IPS DF 6.9 (cell line): Measurements from ENCODE around the gene TERB1.

Experiments
- DNase-seq: peaks from one replicate; pipeline ENCODE4 v3.0.0-alpha.2; 2013; ENCODE audit warnings: low read depth, low spot score
- H3K27ac ChIP-seq: one replicate; pipeline ENCODE4 v1.5.1; 2013; ENCODE audit warnings: low read length, control low read depth
- H3K27me3 ChIP-seq: 2 replicates; pipeline ENCODE4 v1.6.1; 2013; ENCODE audit warnings: mild to moderate bottlenecking, low read length; ENCODE audit not compliant: control insufficient read depth, insufficient read depth
- H3K36me3 ChIP-seq: 2 replicates; pipeline ENCODE4 v1.6.1; 2013; ENCODE audit warnings: low read length; ENCODE audit not compliant: control insufficient read depth, insufficient read depth
- H3K4me1 ChIP-seq: 2 replicates; pipeline ENCODE4 v1.6.1; 2013; ENCODE audit warnings: low read length; ENCODE audit not compliant: control insufficient read depth, insufficient read depth
- H3K4me3 ChIP-seq: 2 replicates; pipeline ENCODE4 v1.5.1; 2013; ENCODE audit warnings: mild to moderate bottlenecking, low read length
- H3K9me3 ChIP-seq: 2 replicates; pipeline ENCODE4 v1.6.1; 2013; ENCODE audit warnings: low read length, inconsistent platforms; ENCODE audit not compliant: control insufficient read depth, insufficient read depth
- WGBS: extraction: QIAGEN DNeasy Blood & Tissue Kit; methylation state at CpG from one replicate; pipeline ENCODE4 v1.1.7; 2013; ENCODE audit warnings: mixed read lengths, missing lambda C conversion rate; ENCODE audit not compliant: insufficient read length, insufficient coverage; 5-methylcytosine and 5-hydroxymethylcytosine counted together

Gene TERB1

DNA sequence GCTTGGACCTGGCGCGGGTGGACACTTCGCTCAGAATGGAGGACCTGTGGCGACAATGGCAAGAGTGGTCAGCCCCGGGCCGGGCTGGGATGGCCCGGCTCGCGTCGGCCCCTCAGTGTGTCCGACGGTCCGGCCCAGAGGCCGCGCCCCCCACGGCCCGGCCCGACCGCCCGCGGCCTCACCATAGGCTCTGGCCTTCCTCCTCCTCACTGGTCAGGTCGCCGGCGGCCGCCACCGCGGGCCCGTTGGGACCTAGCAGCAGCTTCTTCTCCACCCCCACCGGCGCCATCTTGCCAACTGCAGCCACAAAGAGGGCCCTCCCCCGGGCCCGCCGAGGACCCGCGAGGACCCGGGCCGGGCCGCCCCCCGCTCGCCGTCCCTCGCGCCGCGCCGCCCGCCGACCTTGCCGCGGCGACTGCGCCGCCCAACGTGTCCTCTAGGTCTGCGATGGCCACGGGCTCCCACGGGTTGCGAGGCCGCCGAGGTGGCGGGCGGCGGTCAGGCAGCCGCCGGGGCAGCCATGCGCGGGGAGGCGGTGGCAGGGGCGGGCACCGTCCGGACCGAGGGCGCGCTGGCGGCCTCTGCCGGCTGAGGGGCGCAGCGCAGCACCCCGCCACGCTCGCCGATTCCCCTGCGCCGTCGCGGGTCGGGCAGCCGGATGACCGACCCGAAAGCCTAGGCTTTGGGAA lies 49.9 kb downstream of the TERB1 start, which contains the start of gene DYNC1LI2:
Gene DYNC1LI2, minus strand, starts transcription at position 307 of the 689 bp plus-strand sequence. Its CDS starts 18 bp downstream, at position 289.
- no peaks in the 10 kb centered on the region for H3K9me3 ChIP-seq
- H3K4me3 ChIP-seq = peak within 1 kb of the TSS; percentile 96
- no peaks in the 10 kb centered on the region for H3K27me3 ChIP-seq
- no peak for DNase-seq
- WGBS = no CpG with 5 or more reads among the region's 90 CpGs
- no peak within 1 kb of the TSS for H3K27ac ChIP-seq
- H3K36me3 ChIP-seq = peaks cover 10% of the 10 kb centered on the region; the same call in 1 of the 2 replicates
- H3K4me1 ChIP-seq = 0 out of 2 replicates have a peak, but pooled peaks cover 2% of the 10 kb centered on the region

DNA sequence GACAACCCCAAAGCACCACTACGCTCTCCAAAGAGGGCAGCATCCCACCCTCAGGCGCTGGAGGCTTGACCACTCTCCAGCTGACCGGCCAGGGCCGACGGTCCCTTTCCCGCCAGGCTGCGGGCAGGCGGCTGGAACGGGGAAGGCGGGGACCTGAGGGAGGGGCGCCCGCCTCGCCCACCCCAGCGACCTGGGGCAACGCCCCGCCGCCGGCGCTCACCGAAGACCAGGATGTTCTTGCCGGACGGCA lies 50.4 kb downstream of the TERB1 start:
- no peak for DNase-seq
- H3K36me3 ChIP-seq = peaks cover 10% of the 10 kb centered on the region; the same call in 1 of the 2 replicates
- WGBS = no CpG with 5 or more reads among the region's 22 CpGs
- 0 out of 2 replicates have a peak, but pooled peaks cover 2% of the 10 kb centered on the region for H3K4me1 ChIP-seq
- H3K27ac ChIP-seq = no peak overlapping the region
- H3K4me3 ChIP-seq = peak overlapping the region; percentile 96
- H3K27me3 ChIP-seq = no peaks in the 10 kb centered on the region
- H3K9me3 ChIP-seq = no peaks in the 10 kb centered on the region

DNA sequence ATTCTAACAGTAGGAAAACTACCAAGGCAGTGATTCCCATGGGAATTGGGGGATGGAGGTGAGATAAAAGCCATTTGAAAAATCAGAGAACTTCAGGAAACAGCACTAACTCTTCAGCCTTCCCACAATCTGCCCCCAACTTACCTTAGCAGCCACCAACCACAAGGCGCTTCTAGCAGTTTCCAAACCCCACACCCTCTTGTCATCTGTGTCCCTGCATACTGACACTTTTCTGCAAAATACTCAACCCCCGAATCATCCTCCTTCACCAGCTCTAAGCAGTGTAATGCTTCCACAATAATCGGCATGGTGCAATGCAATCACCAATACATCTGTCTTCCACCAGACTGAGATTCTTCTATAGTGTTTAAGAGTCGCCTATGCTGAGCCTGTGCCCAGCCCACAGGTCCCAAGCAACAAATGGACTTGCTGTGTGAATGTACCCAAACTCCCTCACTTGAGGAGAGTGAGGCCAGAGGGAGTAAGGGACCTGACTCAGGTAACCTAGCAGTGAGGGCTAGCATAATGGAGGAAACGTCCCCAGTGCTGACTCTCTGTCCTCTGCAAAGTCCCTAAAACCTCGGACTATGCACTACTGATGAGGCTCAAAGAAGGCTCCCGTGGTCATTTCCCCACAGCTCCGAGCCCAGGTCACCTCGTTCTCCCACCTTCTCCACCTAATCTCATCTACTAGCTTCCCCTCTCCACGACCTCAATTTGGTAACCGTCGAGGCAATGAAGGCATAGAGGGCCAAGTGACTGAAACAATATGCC lies 50.9 kb downstream of the TERB1 start:
- no CpG with 5 or more reads among the region's 12 CpGs for WGBS
- Histone ChIP-seq H3K4me1 (0 out of 2 replicates have a peak, but pooled peaks cover 2% of the 10 kb centered on the region), H3K9me3 (no peaks in the 10 kb centered on the region), H3K36me3 (peaks cover 10% of the 10 kb centered on the region; the same call in 1 of the 2 replicates), H3K27ac (no peak overlapping the region), H3K27me3 (no peaks in the 10 kb centered on the region), H3K4me3 (peak overlapping the region; percentile 96)
- DNase-seq = no peak

DNA sequence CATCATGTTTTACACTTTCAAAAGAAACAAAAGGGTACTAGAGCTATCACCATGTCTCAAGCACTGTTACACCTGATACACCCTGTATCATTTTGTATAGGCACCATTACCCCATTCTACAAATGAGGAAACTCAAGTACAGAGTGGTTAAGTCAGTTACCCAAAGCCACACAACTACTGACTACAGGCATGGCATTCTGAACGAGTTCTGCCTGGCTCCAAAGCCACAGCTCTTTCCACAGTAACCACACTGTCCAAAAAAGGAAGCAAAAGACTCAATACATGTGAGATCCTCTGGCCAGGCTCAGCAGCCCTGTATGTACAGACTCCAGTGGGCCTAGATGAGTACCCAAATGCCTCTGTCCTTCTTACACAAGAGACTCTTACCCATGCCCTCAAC lies 54.7 kb downstream of the TERB1 start:
- peaks cover 20% of the 10 kb centered on the region for H3K36me3 ChIP-seq
- no peak for DNase-seq
- H3K27ac ChIP-seq = no peak overlapping the region

DNA sequence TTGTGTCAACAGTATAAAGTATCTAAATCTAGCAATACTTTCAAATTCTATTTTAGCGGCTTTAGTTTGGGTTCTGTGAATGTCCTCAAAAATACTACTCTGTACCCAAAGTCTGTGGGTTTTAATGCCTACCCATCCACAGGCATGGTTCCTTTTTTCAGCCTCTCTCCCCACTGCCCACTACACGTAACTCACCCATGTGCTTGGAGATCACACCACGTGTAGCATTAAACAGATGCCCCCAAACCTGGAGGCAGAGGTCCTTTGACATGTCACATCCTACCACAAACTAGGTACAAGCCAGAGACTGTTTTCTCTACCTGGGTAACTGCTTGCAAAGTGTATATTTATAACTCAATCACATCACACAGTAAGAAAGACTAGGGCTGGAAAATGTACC lies 55.3 kb downstream of the TERB1 start:
- no CpG with 5 or more reads among the region's 3 CpGs for WGBS
- Histone ChIP-seq H3K27me3 (no peaks in the 10 kb centered on the region), H3K9me3 (no peaks in the 10 kb centered on the region), H3K4me1 (0 out of 2 replicates have a peak, but pooled peaks cover 2% of the 10 kb centered on the region), H3K4me3 (no peak overlapping the region), H3K27ac (no peak overlapping the region), H3K36me3 (peaks cover 22% of the 10 kb centered on the region)
- no peak for DNase-seq

More for the DNA sequence above, 54.7 kb downstream of the TERB1 start:
- no peak overlapping the region for H3K4me3 ChIP-seq
- H3K9me3 ChIP-seq = no peaks in the 10 kb centered on the region
- no peaks in the 10 kb centered on the region for H3K27me3 ChIP-seq
- WGBS = no CpG with 5 or more reads among the region's 1 CpG
- 0 out of 2 replicates have a peak, but pooled peaks cover 2% of the 10 kb centered on the region for H3K4me1 ChIP-seq

DNA sequence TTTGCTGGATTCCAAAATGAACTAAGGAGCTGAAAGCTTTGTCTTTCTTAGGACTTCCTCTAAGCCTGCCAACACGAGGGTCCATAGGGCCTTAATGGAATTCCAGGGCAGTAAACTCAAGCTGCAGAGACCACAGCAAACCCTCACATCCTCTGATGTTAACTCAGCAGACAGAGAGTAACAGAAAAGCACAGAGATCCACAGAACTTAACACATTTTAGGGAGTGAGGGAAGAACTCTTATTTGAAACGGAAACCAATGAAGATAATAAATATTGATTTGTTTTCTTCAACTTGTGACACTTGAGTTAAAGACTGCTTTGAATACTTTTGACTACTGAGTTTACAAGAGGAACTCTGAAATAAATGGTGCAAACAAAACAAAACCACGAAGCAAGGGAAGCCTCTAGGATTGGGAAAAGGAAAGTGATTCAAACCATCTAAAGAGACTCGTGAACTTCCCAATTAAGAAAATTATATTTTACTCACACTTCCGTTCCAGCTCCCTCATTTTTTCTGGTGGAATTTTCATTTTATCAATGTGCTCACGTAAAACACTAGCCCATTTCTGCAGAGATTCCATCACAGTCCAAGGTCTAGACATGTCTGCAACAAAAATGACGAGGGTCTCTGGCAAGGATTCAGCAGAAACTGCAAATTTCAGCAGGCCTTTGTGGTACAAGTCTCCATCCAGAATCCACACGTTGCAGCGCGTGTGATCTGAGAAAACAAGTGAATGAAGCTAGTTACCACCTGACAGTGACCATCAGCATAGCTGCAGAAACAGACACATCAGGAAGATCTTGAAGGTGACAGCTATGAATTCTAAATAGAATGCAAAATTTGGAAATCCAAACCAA lies 59.2 kb downstream of the TERB1 start:
- Histone ChIP-seq H3K9me3 (no peaks in the 10 kb centered on the region), H3K4me3 (no peak overlapping the region), H3K4me1 (no peaks in the 10 kb centered on the region), H3K36me3 (peaks cover 17% of the 10 kb centered on the region), H3K27ac (no peak overlapping the region), H3K27me3 (no peaks in the 10 kb centered on the region)
- WGBS = no CpG with 5 or more reads among the region's 10 CpGs
- DNase-seq = no peak

DNA sequence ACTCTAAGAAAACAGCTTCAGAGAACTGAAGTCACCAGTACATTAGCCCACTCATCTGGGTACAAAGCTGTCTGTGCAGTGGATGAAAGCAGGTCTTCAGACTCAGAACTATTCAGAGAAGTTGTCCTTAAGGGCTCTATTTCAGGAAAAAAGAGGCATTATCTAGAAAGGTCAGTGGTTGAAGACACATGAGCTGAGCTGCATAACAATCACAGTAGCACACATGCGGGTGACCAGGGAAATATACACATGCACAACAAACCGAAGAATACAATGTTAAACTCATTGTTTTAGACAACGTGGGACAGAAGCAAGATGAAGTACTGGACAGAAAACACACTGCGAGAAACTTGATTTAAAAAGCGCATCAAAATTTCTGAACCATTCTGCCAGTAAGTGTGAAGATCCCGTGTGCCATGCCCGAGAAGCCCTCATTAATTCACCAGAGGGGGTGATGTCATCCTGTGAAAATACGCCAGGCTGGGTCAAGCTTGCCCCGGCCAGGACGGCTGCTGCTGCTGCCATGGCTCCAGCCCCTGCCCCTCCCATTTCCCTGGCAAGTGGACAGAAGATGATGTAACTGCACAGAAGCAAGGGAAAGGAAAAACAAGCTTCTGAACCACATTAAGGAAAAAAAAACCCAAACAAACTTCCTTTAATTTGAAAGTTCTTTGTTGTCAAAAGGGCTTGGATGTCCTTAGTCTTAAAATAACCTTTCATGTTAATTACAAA lies 60.0 kb downstream of the TERB1 start:
- no peak overlapping the region for H3K27ac ChIP-seq
- no peaks in the 10 kb centered on the region for H3K4me1 ChIP-seq
- no peaks in the 10 kb centered on the region for H3K27me3 ChIP-seq
- no peak for DNase-seq
- WGBS = no CpG with 5 or more reads among the region's 10 CpGs
- peaks cover 12% of the 10 kb centered on the region for H3K36me3 ChIP-seq
- H3K9me3 ChIP-seq = no peaks in the 10 kb centered on the region
- H3K4me3 ChIP-seq = no peak overlapping the region

DNA sequence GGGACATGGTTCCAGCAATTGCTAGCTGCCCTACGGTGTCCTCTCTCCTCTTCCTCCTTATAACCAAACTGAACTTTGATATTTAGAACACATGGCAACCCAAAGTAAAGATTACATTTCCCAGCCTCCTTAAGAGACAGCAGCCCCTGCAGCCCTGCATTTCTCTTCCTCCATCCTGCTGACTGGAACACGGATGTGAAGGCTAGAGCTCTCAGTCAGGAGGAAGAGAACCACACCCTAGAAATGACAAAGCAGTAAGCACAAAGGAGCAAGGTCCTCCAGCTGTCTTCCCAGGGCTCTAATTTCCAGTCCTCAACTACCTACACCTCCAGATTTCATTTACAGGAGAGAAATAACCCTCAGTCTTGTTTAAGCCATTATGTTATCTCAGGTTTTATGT lies 60.9 kb downstream of the TERB1 start:
- no peak for DNase-seq
- no peak overlapping the region for H3K4me3 ChIP-seq
- H3K27me3 ChIP-seq = no peaks in the 10 kb centered on the region
- H3K4me1 ChIP-seq = no peaks in the 10 kb centered on the region
- H3K27ac ChIP-seq = no peak overlapping the region
- no peaks in the 10 kb centered on the region for H3K9me3 ChIP-seq
- no CpG with 5 or more reads among the region's 2 CpGs for WGBS
- peaks cover 16% of the 10 kb centered on the region for H3K36me3 ChIP-seq

DNA sequence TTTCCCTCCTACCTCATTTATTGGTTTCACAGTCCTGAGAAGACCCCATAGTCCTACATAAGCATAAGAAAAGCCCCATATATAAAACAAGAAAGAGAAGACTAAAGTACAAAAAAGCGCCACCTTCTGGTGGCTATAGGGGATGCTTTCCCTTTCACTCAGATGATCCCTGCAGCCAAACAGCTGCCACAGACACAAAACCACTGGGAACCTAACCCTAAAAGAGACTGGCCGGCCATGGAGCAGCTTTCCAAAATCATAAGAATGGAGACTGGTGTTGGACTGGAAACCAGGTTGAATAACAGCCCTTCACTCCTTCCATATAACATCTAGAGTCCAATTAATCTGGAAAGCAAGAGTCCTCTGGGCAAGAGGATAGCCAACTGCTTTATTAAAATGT lies 61.4 kb downstream of the TERB1 start:
- Histone ChIP-seq H3K36me3 (peaks cover 13% of the 10 kb centered on the region), H3K9me3 (no peaks in the 10 kb centered on the region), H3K4me3 (no peak overlapping the region), H3K4me1 (no peaks in the 10 kb centered on the region), H3K27me3 (no peaks in the 10 kb centered on the region), H3K27ac (no peak overlapping the region)
- no peak for DNase-seq
- whole genome bisulfite sequencing = no CpG with 5 or more reads among the region's 2 CpGs

DNA sequence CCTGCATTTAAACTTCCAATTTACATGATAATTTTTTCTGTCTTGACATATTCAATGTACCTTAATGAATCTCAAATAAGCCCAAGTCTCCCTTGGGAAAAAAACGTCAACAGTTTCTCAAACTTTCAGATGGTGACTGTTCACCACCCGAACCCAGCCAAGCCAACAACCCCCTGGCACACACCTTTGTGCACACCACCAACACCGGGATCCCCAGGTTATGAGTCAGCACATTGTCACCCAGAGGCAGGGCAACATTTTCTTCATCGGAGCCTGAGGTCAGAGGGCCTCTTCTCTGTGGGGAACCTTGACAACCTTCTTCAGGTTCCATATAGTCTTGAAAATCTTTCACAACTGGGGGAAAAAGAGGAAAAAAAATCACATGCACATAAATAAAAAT lies 65.5 kb downstream of the TERB1 start:
- no peak for DNase-seq
- no CpG with 5 or more reads among the region's 4 CpGs for WGBS
- peaks cover 22% of the 10 kb centered on the region; the same call in 1 of the 2 replicates for H3K36me3 ChIP-seq

More for the DNA sequence above, 65.5 kb downstream of the TERB1 start:
- H3K27me3 ChIP-seq = no peaks in the 10 kb centered on the region
- no peak overlapping the region for H3K27ac ChIP-seq
- no peaks in the 10 kb centered on the region for H3K9me3 ChIP-seq
- H3K4me1 ChIP-seq = no peaks in the 10 kb centered on the region
- no peak overlapping the region for H3K4me3 ChIP-seq
